GM13976 (cell line): ENCODE data around the gene DNAL1.

Experiments
- DNase-seq: peaks from one replicate; pipeline ENCODE4 v3.0.0; 2012; ENCODE audit warnings: low spot score
- in situ Hi-C: fragments of 300-500 bp; cut with MboI; formaldehyde crosslinking; loops from one replicate; pipeline ENCODE4 v1.12.0; 2022; ENCODE audit warnings: low sequenced_read_pairs, mixed read lengths, inconsistent platforms; ENCODE audit not compliant: unreplicated experiment
- TF ChIP-seq, protein P1 (sequence below): IDR thresholded peaks from 2 replicates; pipeline ENCODE4 v1.5.1; 2012; ENCODE audit warnings: borderline replicate concordance, mild to moderate bottlenecking; ENCODE audit not compliant: insufficient read depth; ENCODE audit errors: extremely low read depth, missing control alignments, control extremely low read depth

Gene DNAL1

DNA sequence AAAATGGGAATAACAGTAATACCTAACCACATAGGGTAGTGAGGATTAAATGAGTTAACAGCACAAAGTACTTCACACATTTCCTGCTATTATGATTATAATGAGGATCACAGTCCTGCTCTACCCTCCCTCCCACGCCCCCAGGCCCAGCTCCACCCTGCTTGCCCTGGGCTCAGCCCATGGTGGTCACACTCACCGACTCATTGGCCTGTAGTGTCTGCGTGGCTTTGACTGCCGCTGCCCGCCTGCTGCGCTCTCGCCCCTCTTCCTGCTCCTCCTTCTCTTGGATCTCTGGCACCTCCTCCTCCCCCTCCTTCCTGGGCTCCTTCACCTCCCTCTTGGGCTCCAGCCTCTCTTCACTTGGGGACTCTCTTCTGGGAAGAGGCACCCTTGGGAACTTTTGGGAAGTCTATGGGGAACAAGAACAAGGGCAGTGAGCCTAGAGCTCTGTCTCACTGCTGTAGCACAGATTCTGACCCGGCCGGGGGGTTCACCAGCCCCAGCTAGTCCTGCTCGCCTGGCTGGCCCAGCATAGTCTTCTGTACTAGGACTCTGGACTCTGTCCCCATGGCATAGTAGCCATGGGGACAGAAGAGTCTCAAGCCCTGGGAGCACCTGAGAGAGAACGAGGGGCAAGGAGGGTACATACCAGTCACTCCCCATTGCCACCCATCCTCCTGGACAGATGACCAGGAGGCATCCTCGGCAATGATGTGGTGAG, 76.5 kb downstream of the DNAL1 start:
- in situ Hi-C loops = no loop called here
- DNase-seq = no peak
- TF ChIP-seq, protein P1, sequence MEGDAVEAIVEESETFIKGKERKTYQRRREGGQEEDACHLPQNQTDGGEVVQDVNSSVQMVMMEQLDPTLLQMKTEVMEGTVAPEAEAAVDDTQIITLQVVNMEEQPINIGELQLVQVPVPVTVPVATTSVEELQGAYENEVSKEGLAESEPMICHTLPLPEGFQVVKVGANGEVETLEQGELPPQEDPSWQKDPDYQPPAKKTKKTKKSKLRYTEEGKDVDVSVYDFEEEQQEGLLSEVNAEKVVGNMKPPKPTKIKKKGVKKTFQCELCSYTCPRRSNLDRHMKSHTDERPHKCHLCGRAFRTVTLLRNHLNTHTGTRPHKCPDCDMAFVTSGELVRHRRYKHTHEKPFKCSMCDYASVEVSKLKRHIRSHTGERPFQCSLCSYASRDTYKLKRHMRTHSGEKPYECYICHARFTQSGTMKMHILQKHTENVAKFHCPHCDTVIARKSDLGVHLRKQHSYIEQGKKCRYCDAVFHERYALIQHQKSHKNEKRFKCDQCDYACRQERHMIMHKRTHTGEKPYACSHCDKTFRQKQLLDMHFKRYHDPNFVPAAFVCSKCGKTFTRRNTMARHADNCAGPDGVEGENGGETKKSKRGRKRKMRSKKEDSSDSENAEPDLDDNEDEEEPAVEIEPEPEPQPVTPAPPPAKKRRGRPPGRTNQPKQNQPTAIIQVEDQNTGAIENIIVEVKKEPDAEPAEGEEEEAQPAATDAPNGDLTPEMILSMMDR = no peak

DNA sequence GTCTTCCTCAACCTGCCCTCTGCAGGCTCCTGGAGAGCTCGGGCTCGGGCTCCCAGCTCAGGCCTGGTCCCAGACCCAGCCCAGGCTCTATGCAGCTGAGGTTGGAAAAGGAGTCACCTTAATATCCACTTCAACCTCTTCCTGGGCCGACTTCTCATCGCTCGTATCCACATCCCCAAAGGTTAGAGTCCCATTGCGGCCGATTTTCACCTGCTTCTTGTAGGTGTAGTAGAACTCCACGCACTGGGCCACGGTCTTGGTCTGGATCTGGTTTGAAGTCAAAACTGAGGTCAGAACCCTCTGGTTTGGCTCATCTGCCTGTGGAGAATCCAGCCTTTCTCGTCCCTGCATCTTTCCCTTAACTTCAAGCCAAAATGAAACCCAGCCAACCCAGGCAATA, 77.8 kb downstream of the DNAL1 start:
- TF ChIP-seq, protein P1 = no peak
- in situ Hi-C loops = no loop called here
- no peak for DNase-seq

DNA sequence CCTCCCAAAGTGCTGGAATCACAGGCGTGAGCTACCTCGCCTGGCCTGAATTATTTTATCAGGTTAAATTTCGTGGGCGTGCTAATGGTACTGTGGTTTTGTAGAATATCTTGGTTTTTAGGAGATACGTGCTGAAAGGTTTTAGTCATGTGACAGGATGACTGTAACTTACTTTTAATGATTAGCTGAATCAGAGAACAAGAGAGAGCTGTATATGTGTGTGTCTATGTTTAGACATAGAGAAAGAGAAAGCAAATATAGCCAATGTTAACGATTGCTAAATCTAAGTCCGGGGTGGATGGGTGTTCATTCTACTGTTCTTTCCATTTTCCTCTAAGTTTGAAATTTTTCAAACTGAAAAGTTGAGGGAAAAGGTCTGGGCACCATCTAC, 78.6 kb downstream of the DNAL1 start:
- TF ChIP-seq, protein P1 = no peak
- no peak for DNase-seq
- in situ Hi-C loops = no loop called here

DNA sequence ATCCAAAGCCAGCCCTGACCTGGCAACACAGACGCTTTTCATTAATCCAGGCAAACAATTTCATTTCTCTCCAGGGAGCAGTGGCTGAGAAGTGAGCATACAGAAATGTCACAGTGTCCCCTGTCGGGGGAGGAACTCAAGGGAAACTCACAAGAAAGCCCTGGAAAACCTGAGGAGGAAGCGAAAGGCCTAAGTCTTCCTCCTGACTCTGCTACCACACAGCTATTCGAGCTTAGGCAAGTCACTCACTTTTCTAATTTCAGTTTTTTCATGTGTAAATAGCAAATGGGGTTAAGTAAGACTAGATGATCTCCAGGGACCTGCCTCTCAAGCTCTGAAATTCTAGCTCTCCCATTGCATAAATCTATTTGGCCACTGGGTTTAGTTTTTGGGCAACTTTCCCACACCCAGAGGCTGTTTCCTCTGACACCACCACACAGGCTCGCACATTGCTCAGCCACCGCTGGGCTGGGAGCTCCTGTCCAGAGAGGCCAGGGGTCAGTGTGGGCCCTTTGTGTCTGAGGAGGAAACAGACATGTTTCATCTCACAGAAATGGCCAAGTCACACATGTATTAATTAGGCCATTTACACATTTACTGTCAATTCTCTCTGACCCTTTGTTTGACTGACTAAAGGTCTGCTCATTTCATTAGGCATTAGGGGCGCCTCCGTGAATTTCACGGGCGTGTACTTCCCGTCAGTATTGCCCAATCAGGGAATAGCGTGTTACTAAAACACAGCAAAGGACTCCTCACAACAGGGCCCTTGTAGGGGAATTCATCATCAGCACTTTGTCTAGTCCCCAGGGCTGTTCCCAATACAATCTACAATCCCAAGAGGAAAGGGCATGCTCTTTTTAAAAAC, 79.2 kb downstream of the DNAL1 start:
- in situ Hi-C loops = no loop called here
- TF ChIP-seq, protein P1 = no peak
- DNase-seq = no peak

DNA sequence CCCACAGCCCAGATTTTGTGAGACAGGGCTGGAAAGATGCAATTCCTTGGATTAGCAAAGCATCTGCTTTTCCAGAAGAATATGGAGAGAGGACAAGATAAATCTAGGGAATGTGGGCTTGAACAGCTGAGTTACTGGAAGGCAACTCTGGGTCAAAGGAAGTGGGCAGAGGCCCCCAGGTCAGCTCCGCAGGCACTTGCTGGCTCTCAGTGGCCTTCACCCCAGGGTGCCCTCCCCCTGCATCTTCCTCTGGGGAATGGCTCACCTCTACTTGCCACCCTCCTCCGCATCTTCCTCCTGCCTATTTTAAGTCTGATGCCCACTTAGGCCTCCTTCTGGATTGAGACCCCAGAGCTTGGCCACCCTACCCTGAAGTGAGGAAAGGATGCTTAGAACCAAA, 79.9 kb downstream of the DNAL1 start:
- DNase-seq = no peak
- TF ChIP-seq, protein P1 = no peak

DNA sequence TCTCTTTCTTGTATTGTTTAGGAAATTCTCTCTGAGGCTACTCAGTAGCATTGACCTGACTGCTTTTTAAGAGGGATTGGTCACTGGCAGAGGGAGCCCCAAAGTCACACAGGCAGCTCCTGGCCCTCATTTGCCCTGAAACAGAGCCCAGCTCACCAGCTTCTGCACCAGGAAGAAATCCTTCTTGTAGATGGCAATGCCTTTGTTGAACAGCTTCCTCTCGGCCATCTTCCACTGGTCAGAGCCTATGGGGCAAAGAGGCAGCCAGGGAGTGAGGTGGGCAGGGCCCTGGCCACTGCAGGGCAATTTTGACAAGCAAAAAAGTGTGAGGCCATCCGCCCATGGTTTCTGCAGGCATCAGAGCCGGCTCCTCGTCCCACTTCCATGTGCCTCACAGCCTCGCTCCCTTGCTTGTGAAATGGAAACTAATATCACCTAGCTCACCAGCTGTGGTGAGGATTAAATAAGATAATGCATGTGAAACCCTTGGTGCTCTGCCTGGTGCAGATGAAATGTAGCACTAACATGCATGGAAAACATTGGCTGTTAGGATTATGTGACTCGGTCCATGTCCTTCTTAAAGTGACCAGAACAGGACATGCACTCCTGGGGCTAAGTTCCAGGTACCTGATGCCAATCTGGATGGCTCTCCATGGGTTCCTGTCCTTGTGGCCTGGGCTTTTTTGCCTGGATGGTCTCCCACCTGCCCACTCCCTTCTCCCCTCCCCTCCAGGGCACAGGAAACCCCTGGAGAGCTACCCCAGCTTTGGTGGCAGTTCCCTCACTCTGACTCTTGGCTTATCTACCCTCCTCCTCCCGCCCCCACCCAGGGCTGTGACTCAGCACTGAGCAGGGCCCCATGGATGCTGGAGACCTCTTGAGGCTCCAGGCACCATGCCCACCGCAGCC, 80.6 kb downstream of the DNAL1 start:
- TF ChIP-seq, protein P1 = no peak
- no peak for DNase-seq
- in situ Hi-C loops = loop anchor here (5.0 to 25.0 kb wide), 2 partner anchors 102 to 312 kb away; no protein-coding TSS in a partner anchor

More for the DNA sequence above, 79.9 kb downstream of the DNAL1 start:
- in situ Hi-C loops = loop anchor here (5.0 to 25.0 kb wide), 2 partner anchors 103 to 313 kb away; no protein-coding TSS in a partner anchor
